ENCODE results near the gene HLCS.

The HLCS gene

DNA sequence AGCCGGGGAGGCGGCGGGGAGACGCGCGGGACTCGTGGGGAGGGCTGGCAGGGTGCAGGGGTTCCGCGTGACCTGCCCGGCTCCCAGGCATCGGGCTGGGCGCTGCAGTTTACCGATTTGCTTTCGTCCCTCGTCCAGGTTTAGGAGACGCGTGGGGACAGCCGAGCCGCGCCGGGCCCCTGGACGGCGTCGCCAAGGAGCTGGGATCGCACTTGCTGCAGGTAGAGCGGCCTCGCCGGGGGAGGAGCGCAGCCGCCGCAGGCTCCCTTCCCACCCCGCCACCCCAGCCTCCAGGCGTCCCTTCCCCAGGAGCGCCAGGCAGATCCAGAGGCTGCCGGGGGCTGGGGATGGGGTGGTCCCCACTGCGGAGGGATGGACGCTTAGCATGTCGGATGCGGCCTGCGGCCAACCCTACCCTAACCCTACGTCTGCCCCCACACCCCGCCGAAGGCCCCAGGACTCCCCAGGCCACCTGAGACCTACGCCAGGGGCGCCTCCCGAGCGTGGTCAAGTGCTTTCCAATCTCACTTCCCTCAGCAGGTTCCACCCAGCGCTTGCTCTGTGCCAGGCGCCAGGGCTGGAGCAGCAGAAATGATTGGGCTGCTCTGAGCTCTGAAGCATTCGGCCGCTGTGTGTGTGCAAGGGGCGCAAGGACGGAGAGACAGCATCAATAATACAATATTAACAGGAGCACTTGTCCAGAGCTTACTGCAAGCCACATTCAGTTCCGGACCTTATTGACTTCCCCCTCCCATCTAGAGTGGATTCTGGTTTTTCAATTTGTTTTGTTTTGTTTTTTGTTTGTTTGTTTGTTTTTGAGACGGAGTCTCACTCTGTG, 257.2 kb downstream of the HLCS start:
- TF ChIP-seq, protein P1, sequence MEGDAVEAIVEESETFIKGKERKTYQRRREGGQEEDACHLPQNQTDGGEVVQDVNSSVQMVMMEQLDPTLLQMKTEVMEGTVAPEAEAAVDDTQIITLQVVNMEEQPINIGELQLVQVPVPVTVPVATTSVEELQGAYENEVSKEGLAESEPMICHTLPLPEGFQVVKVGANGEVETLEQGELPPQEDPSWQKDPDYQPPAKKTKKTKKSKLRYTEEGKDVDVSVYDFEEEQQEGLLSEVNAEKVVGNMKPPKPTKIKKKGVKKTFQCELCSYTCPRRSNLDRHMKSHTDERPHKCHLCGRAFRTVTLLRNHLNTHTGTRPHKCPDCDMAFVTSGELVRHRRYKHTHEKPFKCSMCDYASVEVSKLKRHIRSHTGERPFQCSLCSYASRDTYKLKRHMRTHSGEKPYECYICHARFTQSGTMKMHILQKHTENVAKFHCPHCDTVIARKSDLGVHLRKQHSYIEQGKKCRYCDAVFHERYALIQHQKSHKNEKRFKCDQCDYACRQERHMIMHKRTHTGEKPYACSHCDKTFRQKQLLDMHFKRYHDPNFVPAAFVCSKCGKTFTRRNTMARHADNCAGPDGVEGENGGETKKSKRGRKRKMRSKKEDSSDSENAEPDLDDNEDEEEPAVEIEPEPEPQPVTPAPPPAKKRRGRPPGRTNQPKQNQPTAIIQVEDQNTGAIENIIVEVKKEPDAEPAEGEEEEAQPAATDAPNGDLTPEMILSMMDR (conservative IDR thresholded peaks at IDR 0.05; ENCODE audit: control insufficient read depth, insufficient read depth, low read depth, low read length): no peak
- H3K4me3 ChIP-seq (ENCODE audit: control insufficient read depth, low read depth, low read length): no peak overlapping the region
- no peak for DNase-seq (ENCODE audit: low read depth)

DNA sequence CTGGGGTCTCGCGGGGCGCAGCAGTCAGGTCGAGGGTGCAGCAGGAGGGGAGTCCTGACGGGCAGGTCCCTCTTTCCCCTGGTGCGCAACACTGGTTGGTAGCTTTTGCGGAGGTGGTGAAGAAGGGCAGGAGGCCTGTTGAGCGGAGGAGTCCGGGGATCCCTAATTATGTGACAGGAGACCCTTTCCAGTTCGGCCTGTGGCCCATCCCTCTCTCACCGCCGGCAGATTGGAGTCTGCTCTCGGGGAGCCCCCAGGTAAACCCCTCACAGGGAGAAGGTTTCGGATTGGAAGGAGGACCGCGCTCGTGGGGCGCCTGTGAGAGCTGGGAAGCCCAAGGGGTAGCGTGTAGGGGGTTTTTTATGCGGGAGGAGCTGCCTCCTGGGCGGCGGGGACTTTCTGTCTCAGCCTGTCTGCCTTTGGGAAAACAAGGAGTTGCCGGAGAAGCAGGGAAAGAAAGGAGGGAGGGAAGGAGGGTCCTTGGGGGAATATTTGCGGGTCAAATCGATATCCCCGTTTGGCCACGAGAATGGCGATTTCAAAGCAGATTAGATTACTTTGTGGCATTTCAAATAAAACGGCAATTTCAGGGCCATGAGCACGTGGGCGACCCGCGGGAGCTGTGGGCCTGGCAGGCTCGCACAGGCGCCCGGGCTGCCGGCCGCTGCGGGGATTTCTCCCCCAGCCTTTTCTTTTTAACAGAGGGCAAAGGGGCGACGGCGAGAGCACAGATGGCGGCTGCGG, 258.0 kb downstream of the HLCS start:
- DNase-seq (ENCODE audit: low read depth): no peak
- H3K4me3 ChIP-seq (ENCODE audit: control insufficient read depth, low read depth, low read length): no peak overlapping the region
- TF ChIP-seq, protein P1 (conservative IDR thresholded peaks at IDR 0.05; ENCODE audit: control insufficient read depth, insufficient read depth, low read depth, low read length): no peak

DNA sequence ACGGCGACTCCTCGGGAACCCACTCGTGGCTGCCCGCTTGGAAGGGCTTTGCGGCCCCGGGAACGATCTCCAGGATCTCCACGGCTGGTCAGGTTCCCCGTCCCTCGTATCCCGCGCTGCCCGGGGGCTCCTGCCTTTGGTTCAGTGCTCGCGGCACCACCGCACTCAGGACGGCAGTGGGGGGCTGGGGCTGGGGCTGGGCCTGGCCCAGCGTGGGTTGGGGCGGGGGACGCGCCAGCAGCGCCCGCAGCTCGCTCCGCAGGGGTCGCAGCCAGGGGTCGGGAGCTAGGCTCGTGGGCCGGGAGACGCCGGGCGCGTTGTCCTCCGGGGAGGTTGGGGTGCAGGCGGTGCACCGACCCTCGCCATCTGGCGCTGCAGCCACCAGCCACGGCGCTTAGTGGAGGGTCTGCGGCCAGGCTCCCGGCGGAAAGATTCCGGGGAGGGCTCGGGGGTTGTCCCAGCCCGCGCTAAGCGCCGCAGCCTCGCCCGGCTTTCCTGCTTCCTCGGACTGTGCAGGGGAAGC, 258.6 kb downstream of the HLCS start:
- DNase-seq (ENCODE audit: low read depth): no peak
- TF ChIP-seq, protein P1 (conservative IDR thresholded peaks at IDR 0.05; ENCODE audit: control insufficient read depth, insufficient read depth, low read depth, low read length): no peak
- no peak overlapping the region for H3K4me3 ChIP-seq (ENCODE audit: control insufficient read depth, low read depth, low read length)

DNA sequence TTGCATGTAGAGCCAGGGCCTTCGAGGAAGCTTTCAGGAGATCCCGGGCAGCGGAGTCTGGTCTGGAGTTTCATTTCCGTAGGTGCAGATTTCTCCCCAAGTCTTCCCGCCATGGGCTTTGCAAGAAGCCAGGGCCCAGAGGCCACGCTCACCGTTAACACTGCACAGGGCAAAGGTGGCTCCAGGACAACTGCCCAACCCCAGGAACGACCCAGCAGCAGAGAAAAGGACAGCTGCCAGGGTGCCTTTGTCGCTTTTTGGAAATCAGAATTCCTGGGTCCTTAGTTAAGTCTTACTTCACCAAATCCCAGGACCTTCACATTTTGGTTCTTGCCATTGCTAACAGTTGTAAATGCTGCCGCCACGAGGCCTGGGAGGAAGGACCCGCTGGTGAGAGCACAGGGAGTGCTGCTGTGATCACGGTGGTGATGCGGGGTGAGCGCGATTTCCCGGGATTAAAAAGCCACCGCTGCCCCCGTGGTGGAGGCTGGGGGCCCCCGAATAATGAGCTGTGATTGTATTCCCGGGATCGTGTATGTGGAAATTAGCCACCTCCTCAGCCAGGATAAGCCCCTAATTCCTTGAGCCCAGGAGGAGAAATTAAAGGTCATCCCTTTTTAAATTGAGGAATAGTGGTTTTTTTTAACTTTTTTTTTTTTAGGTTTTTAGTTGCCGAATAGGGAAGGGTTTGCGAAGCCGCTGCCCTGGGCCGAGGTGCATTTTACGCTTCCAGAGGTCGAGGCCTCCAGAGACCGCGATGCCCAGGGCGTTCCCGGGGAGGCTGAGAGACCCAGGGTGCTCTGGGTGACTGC, 259.3 kb downstream of the HLCS start:
- TF ChIP-seq, protein P1 (conservative IDR thresholded peaks at IDR 0.05; ENCODE audit: control insufficient read depth, insufficient read depth, low read depth, low read length): no peak
- DNase-seq (ENCODE audit: low read depth): no peak
- no peak overlapping the region for H3K4me3 ChIP-seq (ENCODE audit: control insufficient read depth, low read depth, low read length)

DNA sequence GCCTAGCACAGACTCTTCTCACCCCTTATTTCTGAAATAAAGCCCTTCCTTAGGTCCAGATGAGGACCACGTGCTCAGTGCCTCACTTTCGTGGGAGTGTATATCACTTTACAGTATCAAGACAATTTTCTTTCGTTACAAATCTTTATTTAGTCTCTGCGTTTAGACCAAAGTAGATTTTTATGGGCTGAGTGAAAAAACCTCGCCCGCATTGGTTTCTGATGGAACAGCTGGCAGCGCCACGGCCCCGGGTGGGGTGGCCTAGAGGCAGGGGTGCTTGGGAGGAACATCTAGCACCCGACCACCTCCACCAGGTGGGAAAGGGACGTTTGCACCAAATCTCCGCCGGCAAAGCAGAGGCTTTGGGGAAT, 260.0 kb downstream of the HLCS start:
- TF ChIP-seq, protein P1 (conservative IDR thresholded peaks at IDR 0.05; ENCODE audit: control insufficient read depth, insufficient read depth, low read depth, low read length): no peak

More for the DNA sequence above, 260.0 kb downstream of the HLCS start:
- DNase-seq (ENCODE audit: low read depth): no peak
- H3K4me3 ChIP-seq (ENCODE audit: control insufficient read depth, low read depth, low read length): no peak overlapping the region
